ENCODE data around the gene ZNF444. TPM values are rescaled to one million over a fixed set of nuclear protein-coding genes. Genes with fewer than 3 reads are reported as not detected.

ZNF444 gene
- polyA plus RNA-seq, 4 donors, result 20.1 to 40.6 (median 25.3) TPM

DNA sequence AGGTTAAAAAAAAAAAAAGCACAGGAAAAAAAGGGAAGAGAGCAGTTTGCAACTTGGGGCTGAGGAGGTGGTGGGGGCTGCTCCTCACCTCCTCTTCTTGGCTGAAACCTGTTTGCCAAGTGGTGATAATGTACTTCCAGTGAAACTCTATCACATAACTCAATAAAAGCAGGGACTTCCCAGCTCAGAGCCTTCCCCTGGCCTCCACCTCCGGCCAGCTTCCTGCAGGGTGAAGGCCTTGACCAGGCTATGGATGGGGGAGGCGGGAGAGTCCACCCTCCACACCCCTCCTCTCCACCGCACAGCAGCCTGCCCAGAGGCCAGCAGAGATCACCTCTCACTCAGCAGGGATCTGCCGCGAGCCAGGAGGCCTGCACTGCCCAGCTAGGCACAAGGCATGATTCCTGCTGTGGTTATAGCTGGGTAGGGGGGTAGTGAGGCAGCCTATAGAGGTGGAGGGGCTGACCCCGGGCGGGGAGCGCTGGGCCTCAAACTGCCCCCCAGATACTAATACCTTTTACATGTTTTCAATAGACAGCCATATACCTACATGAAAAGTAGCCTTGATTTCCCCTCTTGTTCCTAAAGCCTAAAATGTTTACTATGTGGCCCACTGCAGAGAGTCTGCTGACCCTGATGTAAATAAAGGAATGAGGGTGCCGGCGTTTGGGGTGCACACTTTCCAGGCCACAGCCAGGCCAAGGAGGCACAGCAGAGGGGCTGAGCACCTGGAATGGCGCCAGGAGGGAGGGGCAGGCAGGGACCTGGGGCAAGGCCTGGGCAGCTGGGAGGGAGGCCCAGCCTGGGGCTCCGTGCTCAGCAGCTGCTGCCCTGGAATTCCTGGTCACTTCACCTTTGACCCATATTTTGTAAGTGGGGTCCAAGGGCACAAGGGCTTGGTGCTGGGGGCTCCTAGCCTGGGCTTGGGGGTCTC is 30.3 kb upstream of the ZNF444 start:
- no peaks in the 10 kb centered on the region for H3K9me3 ChIP-seq (ENCODE audit: control insufficient read depth in 2 of 2, insufficient read depth in 1 of 2, low read depth in 1 of 2, low read length in 1 of 2)
- peak overlapping the region in 1 of 3 donors; percentile 7 for H3K4me3 ChIP-seq (ENCODE audit: low read depth in 1 of 3, low read length in 3 of 3)
- no peaks in the 10 kb centered on the region for H3K27me3 ChIP-seq (ENCODE audit: control insufficient read depth in 3 of 3, insufficient read depth in 3 of 3, low read length in 3 of 3)
- 27 to 35% (median 30%) methylated on average over 12 of the region's 12 CpGs for WGBS, 3 donors
- peaks cover 0 to 58% (median 2%) of the 10 kb centered on the region in 3 donors for H3K36me3 ChIP-seq (ENCODE audit: control insufficient read depth in 3 of 3, insufficient read depth in 2 of 3, low read depth in 1 of 3, low read length in 3 of 3)
- DNase-seq (peak; percentile 15 to 86), FAIRE-seq (no peak)
- peaks cover 5 to 50% (median 32%) of the 10 kb centered on the region in 3 donors for H3K4me1 ChIP-seq (ENCODE audit: control insufficient read depth in 3 of 3, insufficient read depth in 2 of 3, low read depth in 1 of 3, low read length in 2 of 3)
- H3K27ac ChIP-seq (ENCODE audit: low read depth in 1 of 3, low read length in 2 of 3), result peak overlapping the region; percentile 34 to 91 (median 69)

DNA sequence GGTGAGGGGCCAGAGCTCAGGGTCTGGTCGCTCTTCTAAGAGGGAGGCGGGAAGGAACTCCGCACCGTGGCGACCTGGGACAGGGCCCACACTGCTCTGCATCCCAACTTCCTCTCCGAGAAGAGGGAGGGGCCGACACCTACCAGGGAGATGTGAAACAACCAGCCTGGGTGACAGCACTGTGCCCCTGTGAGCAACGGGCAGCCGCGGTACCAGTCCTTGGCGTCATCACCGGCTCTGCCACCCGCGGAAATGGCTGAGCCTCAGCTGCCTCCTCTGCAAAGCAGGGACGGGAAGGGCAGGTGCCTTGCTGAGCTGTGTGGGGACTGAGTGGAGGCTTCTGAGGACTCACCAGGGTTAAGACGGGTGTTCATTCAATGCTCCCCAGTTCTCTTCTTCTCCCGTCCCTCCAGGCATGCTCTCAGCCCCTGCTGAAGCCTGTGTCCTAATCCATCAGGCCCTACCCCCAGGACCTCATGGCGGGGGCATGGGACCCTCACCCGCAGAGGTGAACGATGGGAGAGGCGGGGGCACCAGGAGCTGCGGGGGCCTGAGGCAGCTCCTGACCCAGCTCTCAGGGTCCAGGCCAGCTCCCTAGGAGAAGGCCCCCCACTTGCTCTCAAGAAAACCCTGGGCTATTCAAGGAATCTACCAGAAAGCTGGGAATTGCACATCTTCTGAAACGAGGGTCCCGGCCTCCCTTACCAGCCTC is 29.3 kb upstream of the ZNF444 start:
- Histone ChIP-seq H3K4me1 (ENCODE audit: control insufficient read depth in 3 of 3, insufficient read depth in 2 of 3, low read depth in 1 of 3, low read length in 2 of 3) (peaks cover 3 to 53% (median 31%) of the 10 kb centered on the region in 3 donors), H3K27me3 (ENCODE audit: control insufficient read depth in 3 of 3, insufficient read depth in 3 of 3, low read length in 3 of 3) (no peaks in the 10 kb centered on the region), H3K36me3 (ENCODE audit: control insufficient read depth in 3 of 3, insufficient read depth in 2 of 3, low read depth in 1 of 3, low read length in 3 of 3) (peaks cover 0 to 55% (median 0%) of the 10 kb centered on the region in 3 donors), H3K9me3 (ENCODE audit: control insufficient read depth in 2 of 2, insufficient read depth in 1 of 2, low read depth in 1 of 2, low read length in 1 of 2) (no peaks in the 10 kb centered on the region), H3K4me3 (ENCODE audit: low read depth in 1 of 3, low read length in 3 of 3) (no peak overlapping the region), H3K27ac (ENCODE audit: low read depth in 1 of 3, low read length in 2 of 3) (peak overlapping the region; percentile 49 to 91 (median 69))
- DNase-seq (peak; percentile 49 to 88), FAIRE-seq (no peak)
- WGBS, 3 donors, result 15 to 30% (median 27%) methylated on average over 24 of the region's 24 CpGs

DNA sequence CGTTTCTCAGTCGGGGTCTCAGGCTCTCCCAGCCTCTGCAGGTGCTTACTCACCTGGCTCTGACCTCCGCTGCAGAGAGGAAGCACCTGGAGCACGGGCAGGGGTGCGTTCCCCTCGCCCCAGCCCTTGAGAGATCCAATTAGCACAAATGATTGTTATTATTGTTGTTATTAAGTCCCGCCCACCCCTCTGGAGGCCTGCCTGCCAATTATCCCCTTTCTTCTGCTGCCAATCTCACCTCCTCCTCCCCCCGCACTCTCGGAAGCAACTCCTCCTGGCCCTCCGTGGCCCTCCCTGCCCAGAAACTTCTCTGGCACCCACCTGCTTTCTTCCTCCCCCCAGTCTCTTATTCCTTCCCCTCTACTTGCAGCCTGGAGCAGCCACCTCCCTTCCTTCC is 28.8 kb upstream of the ZNF444 start:
- peaks cover 0 to 53% (median 0%) of the 10 kb centered on the region in 3 donors for H3K36me3 ChIP-seq (ENCODE audit: control insufficient read depth in 3 of 3, insufficient read depth in 2 of 3, low read depth in 1 of 3, low read length in 3 of 3)
- peaks cover 3 to 55% (median 31%) of the 10 kb centered on the region in 3 donors for H3K4me1 ChIP-seq (ENCODE audit: control insufficient read depth in 3 of 3, insufficient read depth in 2 of 3, low read depth in 1 of 3, low read length in 2 of 3)
- no peak overlapping the region for H3K4me3 ChIP-seq (ENCODE audit: low read depth in 1 of 3, low read length in 3 of 3)
- peak in 1 of 2 donors; percentile 19 for DNase-seq
- no peaks in the 10 kb centered on the region for H3K27me3 ChIP-seq (ENCODE audit: control insufficient read depth in 3 of 3, insufficient read depth in 3 of 3, low read length in 3 of 3)
- peak overlapping the region; percentile 24 to 91 (median 69) for H3K27ac ChIP-seq (ENCODE audit: low read depth in 1 of 3, low read length in 2 of 3)
- WGBS, 3 donors, result 10 to 34% (median 29%) methylated on average over 10 of the region's 10 CpGs
- no peaks in the 10 kb centered on the region for H3K9me3 ChIP-seq (ENCODE audit: control insufficient read depth in 2 of 2, insufficient read depth in 1 of 2, low read depth in 1 of 2, low read length in 1 of 2)
- no peak for FAIRE-seq

DNA sequence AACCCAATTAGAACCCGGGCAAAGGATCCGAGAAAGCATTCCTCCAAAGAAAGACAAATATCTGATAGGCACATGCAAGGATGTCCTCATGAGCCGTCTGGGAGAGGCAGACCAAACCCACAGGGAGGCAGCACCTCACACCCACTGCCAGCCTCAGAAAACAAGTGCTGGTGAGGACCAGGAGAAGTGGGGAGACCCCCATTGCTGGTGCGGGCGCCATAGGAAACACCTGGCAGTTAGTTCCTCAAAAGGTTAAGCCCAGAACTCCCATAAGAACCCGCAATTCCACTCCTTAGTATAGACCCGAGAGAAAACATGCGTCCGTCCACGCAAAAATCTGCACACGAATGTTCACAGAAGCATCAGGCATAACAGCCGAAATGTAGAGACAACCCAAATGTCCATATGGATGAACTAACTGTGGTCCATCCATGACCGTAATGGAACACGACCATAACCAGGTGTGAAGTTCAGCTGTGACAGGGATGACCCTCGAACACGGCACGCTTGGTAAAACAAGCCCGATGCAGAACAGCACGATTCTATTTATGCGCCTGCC is 27.9 kb upstream of the ZNF444 start:
- 62 to 68% (median 66%) methylated on average over 20 of the region's 20 CpGs for WGBS, 3 donors
- no peaks in the 10 kb centered on the region for H3K9me3 ChIP-seq (ENCODE audit: control insufficient read depth in 2 of 2, insufficient read depth in 1 of 2, low read depth in 1 of 2, low read length in 1 of 2)
- peaks cover 5 to 55% (median 27%) of the 10 kb centered on the region in 3 donors for H3K4me1 ChIP-seq (ENCODE audit: control insufficient read depth in 3 of 3, insufficient read depth in 2 of 3, low read depth in 1 of 3, low read length in 2 of 3)
- no peak for FAIRE-seq
- DNase-seq, result no peak
- peaks cover 0 to 61% (median 0%) of the 10 kb centered on the region in 3 donors for H3K36me3 ChIP-seq (ENCODE audit: control insufficient read depth in 3 of 3, insufficient read depth in 2 of 3, low read depth in 1 of 3, low read length in 3 of 3)
- no peaks in the 10 kb centered on the region for H3K27me3 ChIP-seq (ENCODE audit: control insufficient read depth in 3 of 3, insufficient read depth in 3 of 3, low read length in 3 of 3)
- H3K27ac ChIP-seq (ENCODE audit: low read depth in 1 of 3, low read length in 2 of 3), result peak overlapping the region in 1 of 3 donors; percentile 25
- no peak overlapping the region for H3K4me3 ChIP-seq (ENCODE audit: low read depth in 1 of 3, low read length in 3 of 3)

DNA sequence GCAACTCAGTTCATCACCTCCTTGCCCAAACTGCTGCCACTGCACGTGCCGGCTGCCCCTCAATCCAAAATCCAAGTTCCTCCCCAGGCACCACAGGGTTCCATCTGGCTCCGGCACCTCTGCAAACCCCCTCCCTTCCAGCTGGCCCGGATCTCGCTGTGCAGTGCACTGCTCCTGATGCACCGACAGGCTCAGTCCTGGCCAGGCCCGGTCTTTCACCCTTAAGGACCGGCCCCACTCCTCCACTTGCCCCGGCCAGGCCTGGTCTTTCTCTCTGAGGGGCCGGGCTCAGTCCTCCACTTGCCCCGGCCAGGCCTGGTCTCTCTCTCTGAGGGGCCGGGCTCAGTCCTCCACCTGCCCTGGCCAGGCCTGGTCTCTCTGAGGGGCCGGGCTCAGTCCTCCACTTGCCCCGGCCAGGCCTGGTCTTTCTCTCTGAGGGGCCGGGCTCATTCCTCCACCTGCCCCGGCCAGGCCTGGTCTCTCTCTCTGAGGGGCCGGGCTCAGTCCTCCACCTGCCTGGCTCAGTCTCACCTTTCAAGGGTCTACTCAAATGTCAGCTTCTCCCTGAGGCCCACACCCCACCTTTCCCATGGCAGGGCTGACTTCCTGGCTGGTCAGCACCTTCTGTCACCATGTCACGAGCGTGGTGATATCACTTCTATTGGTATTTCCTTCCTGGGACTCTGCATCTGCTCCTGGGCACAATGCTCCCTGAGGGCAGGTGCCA is 26.9 kb upstream of the ZNF444 start:
- peaks cover 0 to 62% (median 0%) of the 10 kb centered on the region in 3 donors for H3K36me3 ChIP-seq (ENCODE audit: control insufficient read depth in 3 of 3, insufficient read depth in 2 of 3, low read depth in 1 of 3, low read length in 3 of 3)
- no peaks in the 10 kb centered on the region for H3K27me3 ChIP-seq (ENCODE audit: control insufficient read depth in 3 of 3, insufficient read depth in 3 of 3, low read length in 3 of 3)
- WGBS, 3 donors, result 80 to 88% (median 81%) methylated on average over 14 to 19 of the region's 19 CpGs
- H3K27ac ChIP-seq (ENCODE audit: low read depth in 1 of 3, low read length in 2 of 3), result no peak overlapping the region
- no peak overlapping the region for H3K4me3 ChIP-seq (ENCODE audit: low read depth in 1 of 3, low read length in 3 of 3)
- no peak for FAIRE-seq
- H3K4me1 ChIP-seq (ENCODE audit: control insufficient read depth in 3 of 3, insufficient read depth in 2 of 3, low read depth in 1 of 3, low read length in 2 of 3), result peaks cover 12 to 52% (median 26%) of the 10 kb centered on the region in 3 donors
- no peak for DNase-seq
- no peaks in the 10 kb centered on the region for H3K9me3 ChIP-seq (ENCODE audit: control insufficient read depth in 2 of 2, insufficient read depth in 1 of 2, low read depth in 1 of 2, low read length in 1 of 2)

DNA sequence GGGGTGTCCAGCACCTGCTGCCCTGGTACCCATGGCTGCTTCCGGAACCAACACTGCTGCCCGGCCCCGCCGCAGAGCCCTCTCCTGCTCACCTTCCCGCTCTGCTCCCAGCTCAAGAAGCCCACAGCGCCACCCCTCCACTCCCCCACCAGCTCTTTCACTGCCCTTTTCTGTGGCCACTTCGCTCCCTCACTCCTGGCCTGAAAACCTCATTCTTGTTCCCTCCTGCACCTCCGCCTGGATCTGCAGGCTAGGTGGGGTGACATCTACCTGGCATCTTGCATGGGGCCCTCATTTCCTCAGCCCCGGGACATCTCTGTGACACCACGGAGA is 26.3 kb upstream of the ZNF444 start:
- FAIRE-seq (no peak), DNase-seq (no peak)
- Histone ChIP-seq H3K27me3 (ENCODE audit: control insufficient read depth in 3 of 3, insufficient read depth in 3 of 3, low read length in 3 of 3) (no peaks in the 10 kb centered on the region), H3K4me3 (ENCODE audit: low read depth in 1 of 3, low read length in 3 of 3) (no peak overlapping the region), H3K27ac (ENCODE audit: low read depth in 1 of 3, low read length in 2 of 3) (no peak overlapping the region), H3K36me3 (ENCODE audit: control insufficient read depth in 3 of 3, insufficient read depth in 2 of 3, low read depth in 1 of 3, low read length in 3 of 3) (peaks cover 0 to 67% (median 0%) of the 10 kb centered on the region in 3 donors), H3K9me3 (ENCODE audit: control insufficient read depth in 2 of 2, insufficient read depth in 1 of 2, low read depth in 1 of 2, low read length in 1 of 2) (no peaks in the 10 kb centered on the region), H3K4me1 (ENCODE audit: control insufficient read depth in 3 of 3, insufficient read depth in 2 of 3, low read depth in 1 of 3, low read length in 2 of 3) (peaks cover 12 to 53% (median 28%) of the 10 kb centered on the region in 3 donors)
- 89 to 90% (median 89%) methylated on average over 6 to 10 of the region's 10 CpGs for WGBS, 3 donors

DNA sequence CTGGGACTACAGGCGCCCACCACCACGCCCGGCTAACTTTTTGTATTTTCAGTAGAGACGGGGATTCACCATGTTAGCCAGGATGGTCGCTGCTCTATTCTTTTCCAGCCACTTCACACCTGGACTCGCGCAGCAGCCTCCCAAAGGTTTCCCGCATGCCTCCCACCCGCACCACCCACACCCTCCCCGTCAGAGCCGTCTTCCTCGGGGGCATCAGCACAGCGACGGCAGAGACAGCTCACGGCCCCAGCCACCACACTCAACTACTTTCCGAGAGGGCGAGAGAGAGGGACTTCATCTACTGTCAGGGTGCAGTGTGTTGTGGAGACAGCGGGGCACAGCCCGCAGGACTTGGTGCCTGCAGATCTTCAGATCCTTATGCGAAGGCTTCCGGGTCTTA is 25.6 kb upstream of the ZNF444 start:
- 92 to 96% (median 93%) methylated on average over 18 to 21 of the region's 21 CpGs for WGBS, 3 donors
- no peak for DNase-seq
- peaks cover 12 to 47% (median 28%) of the 10 kb centered on the region in 3 donors for H3K4me1 ChIP-seq (ENCODE audit: control insufficient read depth in 3 of 3, insufficient read depth in 2 of 3, low read depth in 1 of 3, low read length in 2 of 3)
- H3K9me3 ChIP-seq (ENCODE audit: control insufficient read depth in 2 of 2, insufficient read depth in 1 of 2, low read depth in 1 of 2, low read length in 1 of 2), result no peaks in the 10 kb centered on the region
- FAIRE-seq, result no peak
- H3K4me3 ChIP-seq (ENCODE audit: low read depth in 1 of 3, low read length in 3 of 3), result no peak overlapping the region
- H3K27ac ChIP-seq (ENCODE audit: low read depth in 1 of 3, low read length in 2 of 3), result no peak overlapping the region
- no peaks in the 10 kb centered on the region for H3K27me3 ChIP-seq (ENCODE audit: control insufficient read depth in 3 of 3, insufficient read depth in 3 of 3, low read length in 3 of 3)
- peaks cover 0 to 68% (median 0%) of the 10 kb centered on the region in 3 donors for H3K36me3 ChIP-seq (ENCODE audit: control insufficient read depth in 3 of 3, insufficient read depth in 2 of 3, low read depth in 1 of 3, low read length in 3 of 3)

Data from small intestine (tissue), 7 donors.